DND-41 (cell line): ENCODE results near the gene NOSIP.

Experiments used
- EZH2 ChIP-seq: IDR thresholded peaks from 3 replicates; pipeline ENCODE4 v1.6.1; 2012; ENCODE audit warnings: borderline replicate concordance, low read depth, mild to moderate bottlenecking, moderate library complexity, low read length, inconsistent platforms; ENCODE audit not compliant: severe bottlenecking
- TF ChIP-seq, protein P1 (sequence below): IDR thresholded peaks from 2 replicates; pipeline ENCODE4 v1.5.1; 2012; ENCODE audit warnings: borderline replicate concordance, low read length, moderate library complexity, mild to moderate bottlenecking; ENCODE audit not compliant: poor library complexity, severe bottlenecking; ENCODE audit errors: extremely low read depth

DNA sequence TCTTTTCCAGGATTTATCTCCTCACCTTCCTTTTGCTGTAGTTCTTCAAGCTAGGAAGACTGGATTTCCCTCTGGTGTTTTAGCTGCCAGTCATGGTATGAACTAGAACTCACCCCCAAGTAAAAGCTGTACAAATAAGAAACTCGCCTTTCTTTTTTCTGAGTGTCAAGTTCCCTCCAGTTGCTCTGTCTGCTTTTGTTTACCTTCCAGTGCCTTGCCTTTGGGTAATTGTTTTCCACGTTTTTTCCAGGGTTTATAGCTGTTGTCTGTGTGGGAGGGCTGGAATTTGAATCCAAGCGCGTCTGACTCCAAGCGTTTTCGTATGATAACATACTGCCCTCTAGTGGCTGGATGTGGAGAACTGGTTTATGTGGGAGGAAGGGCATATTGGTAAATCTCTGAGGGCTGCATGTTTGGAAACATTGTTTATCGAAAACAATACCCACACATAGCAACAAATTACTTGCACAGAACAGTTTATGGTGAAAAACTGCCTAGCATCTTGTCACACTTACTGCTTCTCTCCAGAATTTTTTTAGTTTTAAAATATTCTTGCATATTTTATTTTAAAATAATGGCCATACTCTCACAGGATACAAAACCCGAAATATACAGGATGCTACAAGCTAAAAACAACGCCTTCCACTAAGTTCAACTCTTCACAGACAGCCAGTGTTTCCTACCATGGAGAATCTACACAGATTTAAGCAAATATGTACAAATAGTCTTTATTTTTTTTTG is 33.4 kb downstream of the NOSIP start:
- TF ChIP-seq, protein P1, sequence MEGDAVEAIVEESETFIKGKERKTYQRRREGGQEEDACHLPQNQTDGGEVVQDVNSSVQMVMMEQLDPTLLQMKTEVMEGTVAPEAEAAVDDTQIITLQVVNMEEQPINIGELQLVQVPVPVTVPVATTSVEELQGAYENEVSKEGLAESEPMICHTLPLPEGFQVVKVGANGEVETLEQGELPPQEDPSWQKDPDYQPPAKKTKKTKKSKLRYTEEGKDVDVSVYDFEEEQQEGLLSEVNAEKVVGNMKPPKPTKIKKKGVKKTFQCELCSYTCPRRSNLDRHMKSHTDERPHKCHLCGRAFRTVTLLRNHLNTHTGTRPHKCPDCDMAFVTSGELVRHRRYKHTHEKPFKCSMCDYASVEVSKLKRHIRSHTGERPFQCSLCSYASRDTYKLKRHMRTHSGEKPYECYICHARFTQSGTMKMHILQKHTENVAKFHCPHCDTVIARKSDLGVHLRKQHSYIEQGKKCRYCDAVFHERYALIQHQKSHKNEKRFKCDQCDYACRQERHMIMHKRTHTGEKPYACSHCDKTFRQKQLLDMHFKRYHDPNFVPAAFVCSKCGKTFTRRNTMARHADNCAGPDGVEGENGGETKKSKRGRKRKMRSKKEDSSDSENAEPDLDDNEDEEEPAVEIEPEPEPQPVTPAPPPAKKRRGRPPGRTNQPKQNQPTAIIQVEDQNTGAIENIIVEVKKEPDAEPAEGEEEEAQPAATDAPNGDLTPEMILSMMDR, result peak; percentile 94
- TF ChIP-seq EZH2, result no peak
